ENCODE results near the gene SMCO4. TPM values are rescaled to one million over a fixed set of nuclear protein-coding genes. Genes with fewer than 3 reads are reported as not detected.
"Not testable (repeated sequence)": the region's sequence is repeated elsewhere in the genome, so short reads cannot be mapped to it uniquely, and the experiment has no call there.

The SMCO4 gene
- total and polyA plus RNA-seq, 2 experiments from 2014 or later, result 36.1 to 60.9 TPM

DNA sequence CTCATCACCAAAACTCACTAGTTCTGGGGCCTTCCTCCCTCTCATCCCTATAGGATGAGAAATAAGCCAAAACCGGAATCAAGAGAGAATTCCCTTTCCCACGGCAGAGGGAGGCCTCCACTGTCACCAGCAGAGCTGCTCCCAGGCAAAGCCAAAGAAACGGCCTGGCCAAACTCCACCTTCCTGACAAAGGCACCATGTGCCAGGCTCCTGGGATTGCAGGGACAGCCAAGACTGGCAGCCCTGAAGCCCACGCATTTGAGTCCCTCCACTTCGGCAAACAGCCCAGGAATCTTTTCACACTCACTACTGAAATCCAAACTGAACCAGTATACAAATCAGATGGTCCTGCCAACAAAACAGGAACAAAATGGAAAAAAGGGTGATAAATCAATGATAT lies 6.1 kb downstream of the SMCO4 start:
- Histone ChIP-seq H3K9me3 (ENCODE audit: low read depth) (no peaks in the 10 kb centered on the region), H2AFZ (no peak overlapping the region), H3K27ac (no peak overlapping the region), H3K27me3 (no peaks in the 10 kb centered on the region), H4K20me1 (ENCODE audit: insufficient read depth, poor library complexity, severe bottlenecking) (no peaks in the 10 kb centered on the region), H3K4me1 (ENCODE audit: insufficient read depth) (peaks cover 10% of the 10 kb centered on the region), H3K4me2 (no peak overlapping the region), H3K79me2 (peaks cover 90% of the 10 kb centered on the region), H3K4me3 (no peak overlapping the region), H3K9me2 (replicated peaks; ENCODE audit: insufficient read depth) (no peaks in the 10 kb centered on the region), H3K36me3 (replicated peaks; ENCODE audit: insufficient read depth, low read depth) (no peaks in the 10 kb centered on the region)
- no peak for DNase-seq (ENCODE audit: low spot score)
- TF ChIP-seq EZH2phosphoT487 (IDR thresholded peaks at IDR 0.05; ENCODE audit: low read depth, severe bottlenecking, unreplicated experiment) (no peak), EZH2 (IDR thresholded peaks at IDR 0.05; ENCODE audit: borderline replicate concordance) (no peak)
- TF ChIP-seq, protein P1, sequence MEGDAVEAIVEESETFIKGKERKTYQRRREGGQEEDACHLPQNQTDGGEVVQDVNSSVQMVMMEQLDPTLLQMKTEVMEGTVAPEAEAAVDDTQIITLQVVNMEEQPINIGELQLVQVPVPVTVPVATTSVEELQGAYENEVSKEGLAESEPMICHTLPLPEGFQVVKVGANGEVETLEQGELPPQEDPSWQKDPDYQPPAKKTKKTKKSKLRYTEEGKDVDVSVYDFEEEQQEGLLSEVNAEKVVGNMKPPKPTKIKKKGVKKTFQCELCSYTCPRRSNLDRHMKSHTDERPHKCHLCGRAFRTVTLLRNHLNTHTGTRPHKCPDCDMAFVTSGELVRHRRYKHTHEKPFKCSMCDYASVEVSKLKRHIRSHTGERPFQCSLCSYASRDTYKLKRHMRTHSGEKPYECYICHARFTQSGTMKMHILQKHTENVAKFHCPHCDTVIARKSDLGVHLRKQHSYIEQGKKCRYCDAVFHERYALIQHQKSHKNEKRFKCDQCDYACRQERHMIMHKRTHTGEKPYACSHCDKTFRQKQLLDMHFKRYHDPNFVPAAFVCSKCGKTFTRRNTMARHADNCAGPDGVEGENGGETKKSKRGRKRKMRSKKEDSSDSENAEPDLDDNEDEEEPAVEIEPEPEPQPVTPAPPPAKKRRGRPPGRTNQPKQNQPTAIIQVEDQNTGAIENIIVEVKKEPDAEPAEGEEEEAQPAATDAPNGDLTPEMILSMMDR (IDR thresholded peaks at IDR 0.05; ENCODE audit: poor library complexity), result no peak
- WGBS (ENCODE audit: low lambda C conversion rate, missing lambda C conversion rate), result 75% methylated on average over 5 of the region's 5 CpGs

DNA sequence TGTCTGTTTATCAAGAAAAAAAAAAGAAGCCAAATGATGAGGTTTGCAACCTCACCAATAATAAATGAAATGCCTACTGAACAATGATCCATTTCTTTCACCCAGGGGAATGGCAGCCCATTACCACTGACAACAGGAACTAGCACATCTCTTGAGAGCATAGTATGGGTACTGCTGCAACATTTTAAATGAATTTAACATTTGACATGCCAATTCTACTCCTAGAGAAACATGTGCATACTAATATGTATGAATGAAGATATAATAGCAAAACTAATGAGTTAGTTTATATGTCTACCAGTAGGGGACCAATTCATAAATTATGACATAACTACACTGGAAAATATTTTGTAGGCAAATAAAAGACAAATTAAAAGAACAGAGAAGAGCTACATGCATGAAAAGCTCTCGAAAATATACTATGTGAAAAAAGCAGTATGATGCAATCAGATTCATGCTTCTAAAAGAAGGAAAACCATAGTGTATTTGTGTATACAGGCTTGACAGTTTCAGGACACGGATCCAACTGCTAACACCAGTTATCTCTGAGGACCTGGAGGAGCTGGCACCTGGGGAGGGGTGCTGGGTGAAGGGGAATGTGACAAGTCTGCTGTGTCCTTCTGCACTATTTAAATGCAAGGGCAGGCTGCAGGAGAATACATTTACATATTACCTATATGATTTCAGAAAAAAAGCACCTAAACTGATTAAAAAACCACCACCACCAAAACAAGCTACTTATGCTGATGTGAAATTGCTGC lies 6.9 kb downstream of the SMCO4 start:
- Histone ChIP-seq H3K27me3 (no peaks in the 10 kb centered on the region), H2AFZ (no peak overlapping the region), H4K20me1 (ENCODE audit: insufficient read depth, poor library complexity, severe bottlenecking) (no peaks in the 10 kb centered on the region), H3K9me3 (ENCODE audit: low read depth) (no peaks in the 10 kb centered on the region), H3K36me3 (replicated peaks; ENCODE audit: insufficient read depth, low read depth) (no peaks in the 10 kb centered on the region), H3K27ac (no peak overlapping the region), H3K4me3 (no peak overlapping the region), H3K9me2 (replicated peaks; ENCODE audit: insufficient read depth) (no peaks in the 10 kb centered on the region), H3K4me1 (ENCODE audit: insufficient read depth) (peaks cover 10% of the 10 kb centered on the region), H3K79me2 (peaks cover 94% of the 10 kb centered on the region), H3K4me2 (no peak overlapping the region)
- no peak for DNase-seq (ENCODE audit: low spot score)
- TF ChIP-seq, protein P1 (IDR thresholded peaks at IDR 0.05; ENCODE audit: poor library complexity), result no peak
- no peak for TF ChIP-seq EZH2phosphoT487 (IDR thresholded peaks at IDR 0.05; ENCODE audit: low read depth, severe bottlenecking, unreplicated experiment)
- TF ChIP-seq EZH2 (IDR thresholded peaks at IDR 0.05; ENCODE audit: borderline replicate concordance), result no peak
- 63% methylated on average over 2 of the region's 2 CpGs for WGBS (ENCODE audit: low lambda C conversion rate, missing lambda C conversion rate)

DNA sequence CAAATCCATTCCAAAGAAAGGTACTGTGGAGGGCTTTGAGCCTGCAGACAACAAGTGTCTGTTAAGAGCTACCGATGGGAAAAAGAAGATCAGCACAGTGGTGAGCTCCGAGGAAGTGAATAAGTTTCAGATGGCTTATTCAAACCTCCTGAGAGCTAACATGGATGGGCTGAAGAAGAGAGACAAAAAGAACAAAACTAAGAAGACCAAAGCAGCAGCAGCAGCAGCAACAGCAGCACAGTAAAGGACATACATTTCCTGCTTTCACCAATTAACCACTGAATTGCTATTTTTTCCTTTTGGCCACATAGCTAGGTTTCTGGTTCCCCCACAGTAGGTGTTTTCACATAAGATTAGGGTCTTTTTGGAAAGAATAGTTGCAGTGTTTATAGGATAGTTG lies 7.6 kb downstream of the SMCO4 start:
- not testable (repeated sequence) for H3K4me2 ChIP-seq; H3K9me3 ChIP-seq (ENCODE audit: low read depth); H3K4me3 ChIP-seq; H3K27ac ChIP-seq; DNase-seq (ENCODE audit: low spot score); H2AFZ ChIP-seq; H4K20me1 ChIP-seq (ENCODE audit: insufficient read depth, poor library complexity, severe bottlenecking); H3K27me3 ChIP-seq; H3K36me3 ChIP-seq (replicated peaks; ENCODE audit: insufficient read depth, low read depth); H3K9me2 ChIP-seq (replicated peaks; ENCODE audit: insufficient read depth)
- WGBS (ENCODE audit: low lambda C conversion rate, missing lambda C conversion rate), result 87% methylated on average over 2 of the region's 2 CpGs
- Histone ChIP-seq H3K79me2 (peaks cover 92% of the 10 kb centered on the region), H3K4me1 (ENCODE audit: insufficient read depth) (peaks cover 17% of the 10 kb centered on the region)

DNA sequence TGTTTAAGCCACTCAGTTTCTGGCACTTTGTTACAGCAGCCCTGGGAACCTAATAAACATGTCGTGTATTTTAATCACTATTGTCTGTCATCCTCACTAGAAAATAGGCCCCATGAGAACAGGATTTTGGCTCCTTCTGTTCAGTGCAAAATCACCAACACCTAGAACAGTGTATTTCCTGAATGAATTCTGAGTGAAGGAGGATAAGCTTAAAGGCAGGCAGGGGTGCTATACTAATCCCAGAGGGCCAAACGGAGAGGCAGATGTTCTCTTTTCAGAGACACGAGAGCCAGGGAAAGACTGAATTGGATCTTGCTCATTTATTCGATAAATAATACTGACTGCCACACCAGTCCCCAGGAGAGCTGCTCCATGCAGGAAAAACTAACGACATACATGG lies 10.4 kb downstream of the SMCO4 start:
- H3K79me2 ChIP-seq, result peaks cover 84% of the 10 kb centered on the region
- TF ChIP-seq EZH2 (IDR thresholded peaks at IDR 0.05; ENCODE audit: borderline replicate concordance), result no peak
- H3K9me2 ChIP-seq (replicated peaks; ENCODE audit: insufficient read depth), result no peaks in the 10 kb centered on the region
- H3K9me3 ChIP-seq (ENCODE audit: low read depth), result no peaks in the 10 kb centered on the region
- H4K20me1 ChIP-seq (ENCODE audit: insufficient read depth, poor library complexity, severe bottlenecking), result no peaks in the 10 kb centered on the region
- H3K4me2 ChIP-seq, result no peak overlapping the region
- H2AFZ ChIP-seq, result no peak overlapping the region
- no peaks in the 10 kb centered on the region for H3K27me3 ChIP-seq
- no peak for DNase-seq (ENCODE audit: low spot score)
- no peaks in the 10 kb centered on the region for H3K36me3 ChIP-seq (replicated peaks; ENCODE audit: insufficient read depth, low read depth)
- H3K27ac ChIP-seq, result no peak overlapping the region
- H3K4me1 ChIP-seq (ENCODE audit: insufficient read depth), result peaks cover 33% of the 10 kb centered on the region
- H3K4me3 ChIP-seq, result no peak overlapping the region
- 85% methylated on average over 5 of the region's 5 CpGs for WGBS (ENCODE audit: low lambda C conversion rate, missing lambda C conversion rate)
